ENCODE data around the gene SAMM50.

Gene SAMM50

DNA sequence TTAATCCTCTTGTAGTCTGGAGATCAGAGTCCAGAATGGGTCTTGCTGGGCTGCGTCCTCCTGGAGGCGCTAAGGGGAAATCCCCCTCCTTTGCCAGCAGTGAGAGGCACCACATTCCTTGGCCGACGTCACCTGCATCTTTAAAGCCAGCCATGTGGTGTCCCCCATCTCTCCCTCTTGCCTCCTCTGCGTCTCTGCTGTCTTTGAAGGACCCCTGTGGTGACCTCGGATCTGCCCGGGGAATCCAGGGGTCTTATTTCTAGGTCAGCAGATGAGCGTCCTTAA lies 41.7 kb downstream of the SAMM50 start:
- in situ Hi-C loops (cut with MboI; ENCODE audit: low sequenced_read_pairs, unreplicated experiment) = loop anchor here (10.0 to 25.0 kb wide), 3 partner anchors 88 to 640 kb away; no protein-coding TSS in a partner anchor
- no peak for DNase-seq (ENCODE audit: low spot score)
- no peak for TF ChIP-seq CTCF (IDR thresholded peaks at IDR 0.05; ENCODE audit: borderline replicate concordance, control extremely low read depth, extremely low read depth, insufficient read depth, missing control alignments)

DNA sequence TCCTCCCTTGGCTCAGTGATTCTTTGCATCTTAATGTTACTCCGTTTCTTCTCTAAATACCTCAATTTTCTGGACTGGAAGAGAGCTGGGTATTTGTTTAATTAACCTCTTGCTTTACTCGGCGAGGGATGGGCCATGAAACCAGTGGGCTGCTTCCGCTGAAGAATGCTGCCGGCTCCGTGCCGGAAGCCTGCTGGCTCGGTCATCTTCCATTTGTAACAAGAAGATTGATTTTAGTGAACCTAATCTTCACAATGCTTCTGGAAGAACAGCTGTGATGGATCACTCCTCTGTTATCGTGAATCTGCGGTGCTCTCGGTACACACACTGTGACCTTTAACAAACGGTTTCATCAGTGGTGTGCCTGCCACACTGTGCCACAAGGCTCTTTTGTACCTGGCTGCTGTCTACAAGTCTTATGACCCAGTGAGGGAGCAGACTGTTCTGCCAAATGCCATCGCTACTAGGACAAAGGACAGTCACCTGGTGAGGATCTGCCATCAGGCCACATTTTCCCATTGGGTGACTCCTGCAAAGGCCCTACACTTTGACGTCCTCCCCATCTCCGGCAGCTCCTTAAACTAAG lies 43.5 kb downstream of the SAMM50 start:
- DNase-seq (ENCODE audit: low spot score) = no peak
- no peak for TF ChIP-seq CTCF (IDR thresholded peaks at IDR 0.05; ENCODE audit: borderline replicate concordance, control extremely low read depth, extremely low read depth, insufficient read depth, missing control alignments)
- in situ Hi-C loops (cut with MboI; ENCODE audit: low sequenced_read_pairs, unreplicated experiment) = loop anchor here (10.0 to 25.0 kb wide), 3 partner anchors 86 to 639 kb away; no protein-coding TSS in a partner anchor

GRCh38 chr22:43999378-43999777 lies 44.1 kb downstream of the SAMM50 start:
- TF ChIP-seq CTCF (IDR thresholded peaks at IDR 0.05; ENCODE audit: borderline replicate concordance, control extremely low read depth, extremely low read depth, insufficient read depth, missing control alignments) = no peak
- DNase-seq (ENCODE audit: low spot score) = no peak
- in situ Hi-C loops (cut with MboI; ENCODE audit: low sequenced_read_pairs, unreplicated experiment) = loop anchor here (10.0 to 25.0 kb wide), 3 partner anchors 85 to 638 kb away; no protein-coding TSS in a partner anchor

DNA sequence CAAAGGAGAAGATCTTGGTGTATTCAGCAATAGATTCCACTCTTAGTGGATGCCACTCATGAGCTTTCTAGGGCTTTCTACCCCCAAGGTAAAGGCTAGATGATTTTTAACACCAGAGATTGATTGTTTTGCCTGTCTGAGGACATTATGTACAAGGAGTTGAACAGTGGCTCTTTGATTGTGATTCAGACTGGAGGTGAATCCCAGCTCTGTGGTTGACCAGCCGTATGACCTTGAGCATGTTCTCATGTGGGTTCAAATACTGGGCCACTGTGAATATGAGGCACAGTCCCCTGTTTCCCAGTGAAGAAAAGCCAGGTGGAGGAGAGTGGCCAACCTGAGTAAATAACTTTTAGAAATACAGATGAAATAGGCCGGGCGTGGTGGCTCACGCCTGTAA lies 44.9 kb downstream of the SAMM50 start:
- TF ChIP-seq CTCF (IDR thresholded peaks at IDR 0.05; ENCODE audit: borderline replicate concordance, control extremely low read depth, extremely low read depth, insufficient read depth, missing control alignments) = no peak
- in situ Hi-C loops (cut with MboI; ENCODE audit: low sequenced_read_pairs, unreplicated experiment) = no loop called here
- DNase-seq (ENCODE audit: low spot score) = no peak

DNA sequence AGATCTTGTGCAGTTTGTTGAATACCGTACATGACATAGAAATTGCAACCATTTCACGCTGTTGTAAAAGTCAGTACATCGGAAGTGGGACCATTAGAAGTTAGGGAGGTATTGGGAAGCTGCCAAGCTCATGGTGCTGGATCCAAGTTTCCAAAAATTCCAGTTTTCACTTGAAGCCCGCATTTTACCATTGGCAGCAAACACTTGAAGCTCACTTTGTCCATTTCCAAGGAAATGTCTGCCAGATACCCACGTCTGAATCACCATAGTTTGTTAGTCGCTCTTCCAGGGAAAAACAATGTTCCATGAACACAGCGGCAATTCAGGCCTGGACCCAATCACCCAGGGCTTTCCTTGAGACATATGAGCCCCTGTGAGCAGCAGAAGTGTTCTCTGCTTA lies 46.3 kb downstream of the SAMM50 start:
- in situ Hi-C loops (cut with MboI; ENCODE audit: low sequenced_read_pairs, unreplicated experiment) = no loop called here
- no peak for TF ChIP-seq CTCF (IDR thresholded peaks at IDR 0.05; ENCODE audit: borderline replicate concordance, control extremely low read depth, extremely low read depth, insufficient read depth, missing control alignments)
- no peak for DNase-seq (ENCODE audit: low spot score)

DNA sequence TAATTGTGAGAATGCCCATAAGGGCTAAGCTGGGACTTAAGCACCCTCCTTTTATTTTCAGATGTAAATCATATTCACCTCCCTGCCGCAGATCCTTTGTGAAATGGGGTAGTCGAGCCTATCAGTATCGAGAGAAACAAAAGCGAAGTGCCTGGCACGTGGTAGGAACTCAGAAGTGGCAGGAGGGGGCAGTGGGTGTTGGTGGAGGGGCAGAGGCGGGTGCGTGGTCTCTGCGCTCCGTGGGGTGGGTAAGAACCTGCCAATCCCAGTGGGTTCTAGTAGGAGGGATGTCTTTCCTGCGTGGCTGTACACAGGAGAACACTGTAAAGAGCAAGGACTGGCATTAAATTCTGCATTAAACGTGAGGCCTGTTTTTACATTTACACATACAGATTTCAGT lies 47.1 kb downstream of the SAMM50 start:
- DNase-seq (ENCODE audit: low spot score) = no peak
- no peak for TF ChIP-seq CTCF (IDR thresholded peaks at IDR 0.05; ENCODE audit: borderline replicate concordance, control extremely low read depth, extremely low read depth, insufficient read depth, missing control alignments)
- in situ Hi-C loops (cut with MboI; ENCODE audit: low sequenced_read_pairs, unreplicated experiment) = no loop called here

Data from GM13976 (cell line).